Type B pancreatic cell (in vitro differentiated cells): Measurements from ENCODE around the gene PRKCE. TPM values are rescaled to one million over a fixed set of nuclear protein-coding genes. Genes with fewer than 3 reads are reported as not detected.

Experiments
- DNase-seq: peaks from one replicate; pipeline ENCODE4 v3.0.0; 2021; ENCODE audit warnings: mixed read lengths; ENCODE audit not compliant: unreplicated experiment; ENCODE audit errors: extremely low spot score
- H3K27ac Mint-ChIP-seq: 2 replicates; pipeline ENCODE4 v1.8.0; 2021; ENCODE audit warnings: mild to moderate bottlenecking, mixed read lengths
- H3K27me3 Mint-ChIP-seq: 2 replicates; pipeline ENCODE4 v1.8.0; 2021; ENCODE audit warnings: mixed read lengths
- H3K36me3 Mint-ChIP-seq: 2 replicates; pipeline ENCODE4 v1.8.0; 2021; ENCODE audit warnings: mixed read lengths
- H3K4me1 Mint-ChIP-seq: one replicate; pipeline ENCODE4 v1.8.0; 2021; ENCODE audit warnings: mixed read lengths; ENCODE audit not compliant: unreplicated experiment
- H3K4me3 Mint-ChIP-seq: 2 replicates; pipeline ENCODE4 v1.8.0; 2021; ENCODE audit warnings: mild to moderate bottlenecking, mixed read lengths
- H3K9me3 Mint-ChIP-seq: 2 replicates; pipeline ENCODE4 v1.8.0; 2021; ENCODE audit warnings: mixed read lengths
- total RNA-seq: library from RNA; stranded (reverse); gene quantifications from 2 replicates; pipeline ENCODE4 v1.2.1, GENCODE V29; 2021; ENCODE audit warnings: low replicate concordance
- TF ChIP-seq, protein P1 (sequence below): fragments of 200-600 bp; sonication (generic); conservative IDR thresholded peaks from 2 replicates; pipeline ENCODE4 v1.5.0; 2021; ENCODE audit warnings: antibody characterized with exemption, mild to moderate bottlenecking

Gene PRKCE
- total RNA-seq, 1 donor from 2014 or later = 21.2 TPM

DNA sequence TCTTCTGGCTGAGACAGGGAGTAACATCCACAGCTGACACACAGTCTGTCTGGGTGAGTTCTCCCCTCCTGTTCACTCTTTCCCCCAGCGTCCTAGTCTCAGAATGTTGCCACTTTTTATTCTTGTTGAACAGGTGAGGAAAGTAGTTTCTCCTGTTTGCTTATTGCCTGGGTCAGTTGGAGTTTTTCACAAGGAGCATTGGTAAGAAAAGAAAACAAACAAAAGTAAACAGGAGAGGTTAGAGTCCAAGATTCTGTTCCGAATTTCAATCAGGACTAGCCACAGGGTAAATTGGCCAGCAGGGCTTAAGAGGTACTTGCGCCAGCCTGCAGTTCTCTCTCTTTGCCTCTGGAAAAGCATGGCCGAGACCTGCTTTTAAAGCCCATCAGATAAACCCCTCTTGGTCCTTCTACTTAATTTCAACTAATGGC is 390.7 kb downstream of the PRKCE start:
- Mint-ChIP-seq H3K4me1 (peaks cover 21% of the 10 kb centered on the region), H3K4me3 (no peak overlapping the region)
- DNase-seq = no peak

DNA sequence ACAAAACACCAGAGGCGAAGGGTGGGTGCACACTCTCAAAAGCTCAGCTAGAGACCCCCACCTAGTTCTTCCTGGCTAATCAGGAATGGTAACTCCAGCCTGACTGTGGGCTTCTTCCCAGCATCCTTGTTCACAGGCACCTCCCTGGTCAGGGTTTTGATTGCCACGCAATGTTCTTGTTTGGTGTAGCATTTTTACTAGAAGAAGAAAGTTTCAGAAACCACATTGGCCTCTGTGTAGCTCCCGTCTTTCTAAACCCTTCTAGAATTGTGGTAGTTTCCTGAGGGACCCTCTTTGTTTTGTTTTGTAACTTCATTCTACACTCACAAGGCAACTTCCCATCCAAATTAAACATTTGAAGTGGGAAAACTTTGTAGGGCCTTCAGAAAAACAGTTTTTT is 391.2 kb downstream of the PRKCE start:
- TF ChIP-seq, protein P1, sequence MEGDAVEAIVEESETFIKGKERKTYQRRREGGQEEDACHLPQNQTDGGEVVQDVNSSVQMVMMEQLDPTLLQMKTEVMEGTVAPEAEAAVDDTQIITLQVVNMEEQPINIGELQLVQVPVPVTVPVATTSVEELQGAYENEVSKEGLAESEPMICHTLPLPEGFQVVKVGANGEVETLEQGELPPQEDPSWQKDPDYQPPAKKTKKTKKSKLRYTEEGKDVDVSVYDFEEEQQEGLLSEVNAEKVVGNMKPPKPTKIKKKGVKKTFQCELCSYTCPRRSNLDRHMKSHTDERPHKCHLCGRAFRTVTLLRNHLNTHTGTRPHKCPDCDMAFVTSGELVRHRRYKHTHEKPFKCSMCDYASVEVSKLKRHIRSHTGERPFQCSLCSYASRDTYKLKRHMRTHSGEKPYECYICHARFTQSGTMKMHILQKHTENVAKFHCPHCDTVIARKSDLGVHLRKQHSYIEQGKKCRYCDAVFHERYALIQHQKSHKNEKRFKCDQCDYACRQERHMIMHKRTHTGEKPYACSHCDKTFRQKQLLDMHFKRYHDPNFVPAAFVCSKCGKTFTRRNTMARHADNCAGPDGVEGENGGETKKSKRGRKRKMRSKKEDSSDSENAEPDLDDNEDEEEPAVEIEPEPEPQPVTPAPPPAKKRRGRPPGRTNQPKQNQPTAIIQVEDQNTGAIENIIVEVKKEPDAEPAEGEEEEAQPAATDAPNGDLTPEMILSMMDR = no peak
- no peak for DNase-seq
- H3K4me3 Mint-ChIP-seq = no peak overlapping the region
- H3K36me3 Mint-ChIP-seq = peaks cover 4% of the 10 kb centered on the region
- peaks cover 4% of the 10 kb centered on the region for H3K9me3 Mint-ChIP-seq
- no peaks in the 10 kb centered on the region for H3K27me3 Mint-ChIP-seq
- peaks cover 21% of the 10 kb centered on the region for H3K4me1 Mint-ChIP-seq
- H3K27ac Mint-ChIP-seq = no peak overlapping the region

More for the DNA sequence above, 390.7 kb downstream of the PRKCE start:
- Mint-ChIP-seq H3K27me3 (no peaks in the 10 kb centered on the region), H3K27ac (no peak overlapping the region), H3K36me3 (peaks cover 4% of the 10 kb centered on the region), H3K9me3 (peaks cover 4% of the 10 kb centered on the region)
- TF ChIP-seq, protein P1 = no peak

DNA sequence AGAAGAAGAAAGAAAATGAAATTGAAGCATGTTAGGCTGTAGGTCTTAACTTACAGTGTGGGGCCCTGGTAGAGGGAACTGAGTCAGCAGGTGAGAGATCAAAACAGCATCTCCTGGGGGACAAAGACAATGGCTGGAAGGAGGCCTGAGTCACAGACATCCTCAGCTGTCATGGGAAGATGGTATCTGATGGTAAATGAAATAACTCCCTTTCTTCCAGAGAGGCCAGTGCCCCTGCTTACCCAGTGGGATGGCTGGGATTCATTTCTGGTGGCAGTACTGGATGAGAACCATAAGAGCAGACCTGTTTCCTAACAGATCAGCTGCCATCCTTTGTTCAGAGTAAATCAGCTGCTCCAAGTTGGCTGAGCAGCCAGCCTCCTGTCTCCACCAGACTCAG is 394.4 kb downstream of the PRKCE start:
- Mint-ChIP-seq H3K4me3 (no peak overlapping the region), H3K9me3 (no peaks in the 10 kb centered on the region), H3K27me3 (no peaks in the 10 kb centered on the region)

DNA sequence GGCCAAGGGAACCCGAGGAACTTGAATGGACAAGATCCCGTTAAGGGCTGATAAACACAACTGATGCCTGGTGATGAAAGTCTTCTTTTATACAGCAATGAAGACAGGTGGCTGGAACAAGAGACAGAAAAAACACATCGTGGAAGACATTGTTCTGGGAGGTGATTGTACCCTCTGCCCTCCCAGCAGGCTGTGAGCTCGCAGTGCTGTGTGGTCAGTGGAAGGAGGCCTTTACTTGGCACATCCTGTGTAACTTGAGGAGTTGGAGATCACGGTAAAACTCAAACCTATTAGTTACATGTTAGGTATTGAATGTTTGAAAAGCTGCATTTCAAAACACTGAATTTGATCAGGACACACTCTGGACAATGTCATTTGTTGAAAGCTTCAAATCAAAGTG is 395.8 kb downstream of the PRKCE start:
- no peak for DNase-seq
- H3K9me3 Mint-ChIP-seq = peaks cover 7% of the 10 kb centered on the region
- peaks cover 8% of the 10 kb centered on the region for H3K36me3 Mint-ChIP-seq
- H3K27me3 Mint-ChIP-seq = no peaks in the 10 kb centered on the region
- H3K4me1 Mint-ChIP-seq = peaks cover 5% of the 10 kb centered on the region
- no peak overlapping the region for H3K27ac Mint-ChIP-seq
- TF ChIP-seq, protein P1 = no peak
- no peak overlapping the region for H3K4me3 Mint-ChIP-seq

More for the DNA sequence above, 394.4 kb downstream of the PRKCE start:
- Mint-ChIP-seq H3K27ac (no peak overlapping the region), H3K36me3 (no peaks in the 10 kb centered on the region), H3K4me1 (peaks cover 17% of the 10 kb centered on the region)
- no peak for DNase-seq
- TF ChIP-seq, protein P1 = no peak

DNA sequence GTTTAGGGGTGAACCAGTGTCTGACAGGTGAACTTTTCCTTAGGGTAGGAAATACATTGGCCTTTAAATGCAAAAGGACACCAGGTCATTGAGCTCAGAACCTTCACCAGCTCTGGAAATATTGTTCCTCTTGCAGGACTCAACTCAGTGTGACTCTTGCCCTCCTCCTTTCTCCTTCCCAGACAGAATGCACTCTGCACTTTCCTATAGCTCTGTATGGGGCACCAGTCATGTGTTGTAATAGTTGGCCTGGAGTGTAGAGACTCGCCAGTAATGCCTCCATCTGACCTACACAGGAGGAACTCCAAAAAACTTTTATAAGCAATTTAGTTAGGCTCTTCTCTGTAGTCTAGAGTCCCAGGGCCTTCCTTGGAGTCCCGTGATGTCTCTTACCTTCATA is 397.2 kb downstream of the PRKCE start:
- no peak overlapping the region for H3K4me3 Mint-ChIP-seq
- no peaks in the 10 kb centered on the region for H3K27me3 Mint-ChIP-seq
- DNase-seq = no peak
- peaks cover 7% of the 10 kb centered on the region for H3K9me3 Mint-ChIP-seq
- H3K36me3 Mint-ChIP-seq = peaks cover 11% of the 10 kb centered on the region
- H3K27ac Mint-ChIP-seq = no peak overlapping the region
- TF ChIP-seq, protein P1 = no peak
- peaks cover 5% of the 10 kb centered on the region for H3K4me1 Mint-ChIP-seq

DNA sequence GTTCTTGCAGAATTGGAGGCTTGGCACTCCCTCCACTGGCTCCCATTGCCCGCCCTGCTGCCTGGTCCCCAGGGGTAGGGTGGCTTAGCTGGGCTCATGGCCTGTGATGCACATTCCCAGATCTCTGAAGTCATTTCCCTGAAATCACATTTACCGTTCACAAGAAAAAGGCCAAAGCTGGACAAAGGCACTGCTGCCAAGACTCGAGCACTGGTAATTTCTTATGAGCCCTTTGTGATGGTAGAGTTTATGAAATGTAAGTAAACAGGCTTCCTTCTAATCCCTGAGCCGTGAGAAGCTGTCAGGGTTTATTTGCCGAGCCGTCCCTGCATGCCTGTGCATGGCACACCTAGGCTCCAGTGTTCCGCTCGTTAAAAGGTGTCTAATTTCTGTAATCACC is 398.6 kb downstream of the PRKCE start:
- Mint-ChIP-seq H3K27ac (no peak overlapping the region), H3K4me1 (peaks cover 5% of the 10 kb centered on the region), H3K27me3 (no peaks in the 10 kb centered on the region), H3K9me3 (peaks cover 7% of the 10 kb centered on the region), H3K4me3 (no peak overlapping the region), H3K36me3 (peaks cover 11% of the 10 kb centered on the region)
- TF ChIP-seq, protein P1 = no peak
- no peak for DNase-seq
